Urothelium cell line (cell line): Measurements from ENCODE around the gene SPON1.
"Not testable (repeated sequence)": the region's sequence is repeated elsewhere in the genome, so short reads cannot be mapped to it uniquely, and the experiment has no call there.

Source experiments
- DNase-seq: peaks from one replicate; pipeline ENCODE4 v3.0.0; 2011; ENCODE audit warnings: low spot score, mixed read lengths
- FAIRE-seq: peaks from 2 replicates; lab custom pipeline; 2011; peaks lifted over from hg19 to GRCh38; lab: Jason Lieb, UNC

Gene SPON1

GRCh38 chr11:14230407-14230806 is 267.9 kb downstream of the SPON1 start:
- FAIRE-seq, result no peak
- no peak for DNase-seq

GRCh38 chr11:14232652-14233051 is 270.1 kb downstream of the SPON1 start:
- no peak for DNase-seq
- no peak for FAIRE-seq

GRCh38 chr11:14234446-14234845 is 271.9 kb downstream of the SPON1 start:
- DNase-seq, result no peak
- FAIRE-seq, result no peak

- no peak for FAIRE-seq
- no peak for DNase-seq
These were observed 273.2 kb downstream of the SPON1 start for GRCh38 chr11:14235701-14236100.

- FAIRE-seq (no peak), DNase-seq (no peak)
These were observed 275.0 kb downstream of the SPON1 start for GRCh38 chr11:14237444-14237961.

- DNase-seq, result no peak
- FAIRE-seq, result no peak
These were observed 277.7 kb downstream of the SPON1 start for GRCh38 chr11:14240221-14240620.

- FAIRE-seq, result no peak
These were observed 278.4 kb downstream of the SPON1 start for GRCh38 chr11:14240951-14241350.

GRCh38 chr11:14242187-14242586 is 279.7 kb downstream of the SPON1 start:
- DNase-seq (no peak), FAIRE-seq (no peak)

More at GRCh38 chr11:14240951-14241350, 278.4 kb downstream of the SPON1 start:
- no peak for DNase-seq

GRCh38 chr11:14242733-14243132 is 280.2 kb downstream of the SPON1 start:
- DNase-seq (no peak), FAIRE-seq (no peak)

- DNase-seq (no peak), FAIRE-seq (no peak)
These were observed 282.4 kb downstream of the SPON1 start for GRCh38 chr11:14244926-14245325.

- FAIRE-seq (no peak), DNase-seq (no peak)
These were observed 282.9 kb downstream of the SPON1 start for GRCh38 chr11:14245444-14245843.

GRCh38 chr11:14248580-14248981 is 286.1 kb downstream of the SPON1 start:
- FAIRE-seq (no peak), DNase-seq (no peak)

GRCh38 chr11:14249121-14249963 is 286.8 kb downstream of the SPON1 start:
- DNase-seq, result peak; percentile 55

GRCh38 chr11:14251754-14252153 is 289.2 kb downstream of the SPON1 start:
- DNase-seq (no peak), FAIRE-seq (no peak)

More at GRCh38 chr11:14249121-14249963, 286.8 kb downstream of the SPON1 start:
- no peak for FAIRE-seq

- DNase-seq, FAIRE-seq: not testable (repeated sequence)
These were observed 290.0 kb downstream of the SPON1 start for GRCh38 chr11:14252501-14252900.

GRCh38 chr11:14253421-14253820 is 290.9 kb downstream of the SPON1 start:
- FAIRE-seq (no peak), DNase-seq (no peak)

GRCh38 chr11:14253840-14254239 is 291.3 kb downstream of the SPON1 start:
- DNase-seq (no peak), FAIRE-seq (no peak)

GRCh38 chr11:14254533-14255237 is 292.2 kb downstream of the SPON1 start:
- FAIRE-seq, result no peak
- DNase-seq, result no peak

- FAIRE-seq, result no peak
- no peak for DNase-seq
These were observed 292.7 kb downstream of the SPON1 start for GRCh38 chr11:14255238-14255534.

- FAIRE-seq, result no peak
These were observed 295.9 kb downstream of the SPON1 start for GRCh38 chr11:14258221-14258935.

GRCh38 chr11:14259186-14259784 is 296.8 kb downstream of the SPON1 start:
- FAIRE-seq (no peak), DNase-seq (no peak)

More at GRCh38 chr11:14258221-14258935, 295.9 kb downstream of the SPON1 start:
- no peak for DNase-seq
